Stimulated activated CD8-positive, alpha-beta memory T cell treated with anti-CD3 and anti-CD28 coated beads, Interleukin-12 subunit alpha, Interleukin-12 subunit beta, amount 100 ng/mL, for 24 hours (primary cell): Measurements from ENCODE around the gene STAP2.

Experiments used
- DNase-seq: peaks from one replicate; pipeline ENCODE4 v3.0.0-alpha.2; 2020; ENCODE audit errors: extremely low read depth

The STAP2 gene

GRCh38 chr19:4328243-4328990 is 10.2 kb downstream of the STAP2 start:
- peak; percentile 94 for DNase-seq

- no peak for DNase-seq
Observed at GRCh38 chr19:4327877-4328242, 10.8 kb downstream of the STAP2 start.

GRCh38 chr19:4327252-4327876 is 11.3 kb downstream of the STAP2 start:
- DNase-seq, result peak; percentile 55

- no peak for DNase-seq
Observed at GRCh38 chr19:4326837-4327251, 11.8 kb downstream of the STAP2 start.

GRCh38 chr19:4326215-4326836 is 12.3 kb downstream of the STAP2 start:
- no peak for DNase-seq

- no peak for DNase-seq
Observed at GRCh38 chr19:4324228-4324627, 14.4 kb downstream of the STAP2 start.

- DNase-seq, result no peak
Observed at GRCh38 chr19:4323692-4324091, 14.9 kb downstream of the STAP2 start.

GRCh38 chr19:4322942-4323665 is 15.5 kb downstream of the STAP2 start:
- no peak for DNase-seq

GRCh38 chr19:4320419-4320818 is 18.2 kb downstream of the STAP2 start:
- DNase-seq, result no peak

- DNase-seq, result no peak
Observed at GRCh38 chr19:4319067-4319718, 19.4 kb downstream of the STAP2 start.

- no peak for DNase-seq
Observed at GRCh38 chr19:4318460-4318859, 20.2 kb downstream of the STAP2 start.

- DNase-seq, result no peak
Observed at GRCh38 chr19:4316956-4317355, 21.7 kb downstream of the STAP2 start.

GRCh38 chr19:4313847-4314490 is 24.7 kb downstream of the STAP2 start:
- no peak for DNase-seq

GRCh38 chr19:4310247-4311121 is 28.1 kb downstream of the STAP2 start:
- no peak for DNase-seq

- no peak for DNase-seq
Observed at GRCh38 chr19:4305659-4306058, 33.0 kb downstream of the STAP2 start.

GRCh38 chr19:4305257-4305612 is 33.4 kb downstream of the STAP2 start:
- no peak for DNase-seq

GRCh38 chr19:4304538-4305256 is 33.9 kb downstream of the STAP2 start, which contains the start of gene FSD1:
Gene FSD1 (plus strand): TSS chr19:4304598. CDS start chr19:4304747, 149 bp downstream.
- peak; percentile 39 for DNase-seq

- DNase-seq, result no peak
Observed at GRCh38 chr19:4303819-4304537, 34.6 kb downstream of the STAP2 start.

- no peak for DNase-seq
Observed at GRCh38 chr19:4302243-4302640, 36.4 kb downstream of the STAP2 start, which contains the start of gene TMIGD2. Gene TMIGD2 (minus strand): TSS chr19:4302389. CDS start chr19:4302385, 4 bp downstream.
